Sigmoid colon (tissue), 7 donors: Measurements from ENCODE around the gene RIMBP2. TPM values are rescaled to one million over a fixed set of nuclear protein-coding genes. Genes with fewer than 3 reads are reported as not detected.

Experiments
- DNase-seq: peaks from one replicate; pipeline ENCODE4 v3.0.0-alpha.2; 2019
- H3K27ac ChIP-seq, 4 donors: fragments of 200-600 bp; sonication (generic); one replicate each; pipeline ENCODE4 v1.5.1; 2016 to 2019; ENCODE audit warnings: mild to moderate bottlenecking in 1 of 4
- H3K27me3 ChIP-seq, 3 donors: fragments of 200-600 bp; sonication (generic); one replicate each; pipeline ENCODE4 v1.5.1; 2019; ENCODE audit warnings: mild to moderate bottlenecking in 1 of 3
- H3K36me3 ChIP-seq, 4 donors: fragments of 200-600 bp; sonication (generic); one replicate each; pipeline ENCODE4 v1.5.1; 2016 to 2019
- H3K4me1 ChIP-seq, 4 donors: fragments of 200-600 bp; sonication (generic); one replicate each; pipeline ENCODE4 v1.5.1; 2017 to 2019
- H3K4me3 ChIP-seq, 4 donors: fragments of 200-600 bp; sonication (generic); one replicate each; pipeline ENCODE4 v1.5.1; 2017 to 2019; ENCODE audit warnings: mild to moderate bottlenecking in 2 of 4, moderate library complexity in 1 of 4
- H3K9me3 ChIP-seq, 4 donors: fragments of 200-600 bp in 3 of 4; sonication (generic) in 3 of 4; one replicate each; pipeline versions ENCODE4 v1.5.1 to v1.6.1; 2013 to 2019
- CTCF ChIP-seq, 4 experiments: fragments of 450-650 bp in 3 of 4; fragments of 200-600 bp in 1 of 4; IDR thresholded peaks; one replicate each; pipeline ENCODE4 v1.5.1; 2016 to 2019; ENCODE audit warnings: antibody characterized with exemption in 4 of 4, mild to moderate bottlenecking in 3 of 4, moderate library complexity in 2 of 4
- EP300 ChIP-seq, 4 donors: sonication (generic); formaldehyde crosslinking; IDR thresholded peaks; one replicate each; pipeline ENCODE4 v1.6.1; 2017; ENCODE audit warnings: antibody characterized with exemption in 4 of 4
- POLR2A ChIP-seq, 2 donors: fragments of 450-650 bp; IDR thresholded peaks; one replicate each; pipeline ENCODE4 v1.6.1; 2016; ENCODE audit warnings: antibody characterized with exemption in 2 of 2, mild to moderate bottlenecking in 2 of 2, moderate library complexity in 2 of 2
- POLR2AphosphoS5 ChIP-seq, 4 donors: sonication (generic); formaldehyde crosslinking; IDR thresholded peaks; one replicate each; pipeline ENCODE4 v1.6.1; 2017; ENCODE audit warnings: antibody characterized with exemption in 4 of 4
- WGBS, 2 donors: extraction: QIAGEN DNeasy Blood & Tissue Kit; methylation state at CpG; one replicate each; pipeline ENCODE4 v1.1.7; 2013; 5-methylcytosine and 5-hydroxymethylcytosine counted together
- intact Hi-C: fragments of 100-400 bp; cut with DNase I; formaldehyde crosslinking; loops from one replicate; pipeline ENCODE4 v1.15.1; 2023
- polyA plus RNA-seq, 3 donors: library from polyadenylated mRNA; stranded (reverse); fragments of 200-250 nt; gene quantifications; one replicate each; pipeline ENCODE4 v1.2.3, GENCODE V29; 2013
- total RNA-seq, 4 donors: library from RNA; depleted of rRNA; stranded (reverse); fragments of >200 nt; gene quantifications; one replicate each; pipeline ENCODE4 v1.1.0, GENCODE V29; 2016
- donor health status: healthy with polysubstance abuse.
- donor health status: Bipolar disorder and iron deficiency.
- donor health status: healthy.

RIMBP2 gene
- total and polyA plus RNA-seq, 7 donors, result under 0.01 to 5.5 (median 1.4) TPM

- WGBS, 2 donors, result 81 to 87% methylated on average over 10 of the region's 10 CpGs
- Histone ChIP-seq H3K27me3 (no peaks in the 10 kb centered on the region), H3K27ac (no peak overlapping the region), H3K4me3 (no peak overlapping the region), H3K4me1 (no peaks in the 10 kb centered on the region), H3K9me3 (no peaks in the 10 kb centered on the region), H3K36me3 (no peaks in the 10 kb centered on the region)
- intact Hi-C loops, result no loop called here
- TF ChIP-seq CTCF (IDR thresholded peaks at IDR 0.05), result no peak
- no peak for TF ChIP-seq EP300 (IDR thresholded peaks at IDR 0.05)
- no peak for TF ChIP-seq POLR2AphosphoS5 (IDR thresholded peaks at IDR 0.05)
- TF ChIP-seq POLR2A (IDR thresholded peaks at IDR 0.05), result no peak
- DNase-seq, result no peak
These were observed 263.6 kb downstream of the RIMBP2 start for GRCh38 chr12:130452546-130452945.

DNA sequence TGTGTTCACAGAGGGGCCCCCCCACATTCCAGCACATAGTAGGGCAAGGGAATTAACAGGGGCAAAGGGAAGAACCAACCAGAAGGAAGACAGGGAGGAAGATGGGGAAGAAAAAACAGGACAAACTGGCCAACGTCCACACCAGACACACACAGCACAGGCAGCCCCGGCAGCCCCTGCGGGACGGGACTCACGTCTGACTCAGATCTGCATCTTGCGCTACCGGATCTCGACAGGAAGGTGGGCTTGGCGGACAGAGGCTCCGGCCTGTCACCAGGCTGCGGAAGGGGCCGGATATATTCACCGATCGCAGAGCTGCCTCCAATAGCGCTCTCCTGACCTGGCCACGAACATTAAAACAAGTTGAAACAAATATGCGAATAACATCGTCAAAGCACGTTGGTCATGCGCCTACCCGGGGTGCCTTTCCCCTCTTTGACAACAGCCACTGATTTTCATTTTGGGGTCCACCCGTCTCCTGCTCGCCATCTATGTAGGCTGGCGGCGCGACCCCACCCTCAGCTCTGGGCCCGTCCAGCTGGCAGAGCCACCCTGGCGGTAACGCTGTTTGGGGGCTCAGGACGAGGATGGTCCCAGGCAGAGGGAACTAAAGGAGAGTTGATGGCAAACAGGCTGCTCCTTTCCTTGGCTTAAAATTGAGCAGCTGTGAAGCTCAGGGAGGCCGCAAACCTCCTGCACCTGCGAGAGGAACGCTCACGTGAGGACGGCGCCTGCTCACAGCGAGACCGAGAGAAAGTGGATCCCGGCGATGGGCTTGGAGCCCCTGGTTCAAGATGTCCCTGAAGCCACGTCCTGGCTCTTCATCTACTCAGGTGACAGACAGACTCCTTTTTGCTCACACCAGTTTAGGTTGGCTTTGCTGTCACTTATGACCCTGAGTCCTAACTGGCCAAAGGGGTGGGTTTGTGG is 264.8 kb downstream of the RIMBP2 start:
- no peak for DNase-seq
- Histone ChIP-seq H3K4me1 (no peaks in the 10 kb centered on the region), H3K27me3 (no peaks in the 10 kb centered on the region), H3K9me3 (no peaks in the 10 kb centered on the region), H3K27ac (no peak overlapping the region), H3K36me3 (no peaks in the 10 kb centered on the region), H3K4me3 (no peak overlapping the region)
- TF ChIP-seq POLR2AphosphoS5 (IDR thresholded peaks at IDR 0.05) (no peak), EP300 (IDR thresholded peaks at IDR 0.05) (no peak), CTCF (IDR thresholded peaks at IDR 0.05) (no peak), POLR2A (IDR thresholded peaks at IDR 0.05) (no peak)
- intact Hi-C loops, result no loop called here
- WGBS, 2 donors, result 88 to 92% methylated on average over 41 of the region's 41 CpGs

DNA sequence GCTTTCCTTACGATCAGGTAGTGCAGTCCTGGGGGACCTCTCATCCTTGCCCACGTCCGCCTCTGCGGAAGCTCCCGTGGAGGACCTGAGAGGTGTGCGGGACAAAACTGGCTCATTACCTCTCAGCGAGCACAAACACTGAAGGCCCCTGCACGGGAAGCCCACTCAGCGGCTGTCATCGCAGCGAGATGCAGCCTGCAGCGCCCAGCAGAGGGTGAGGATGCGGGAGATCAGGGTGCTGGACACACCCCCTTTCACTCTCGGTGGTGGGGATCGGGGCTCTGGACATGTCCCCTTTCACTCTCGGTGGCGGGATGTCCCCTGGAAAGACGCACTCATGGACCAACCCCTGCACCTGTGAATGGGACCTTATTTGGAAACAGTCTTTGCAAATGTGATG is 266.8 kb downstream of the RIMBP2 start:
- intact Hi-C loops, result no loop called here
- DNase-seq, result no peak
- WGBS, 2 donors, result 82 to 92% methylated on average over 18 of the region's 18 CpGs
- TF ChIP-seq POLR2A (IDR thresholded peaks at IDR 0.05) (no peak), CTCF (IDR thresholded peaks at IDR 0.05) (no peak), POLR2AphosphoS5 (IDR thresholded peaks at IDR 0.05) (no peak), EP300 (IDR thresholded peaks at IDR 0.05) (no peak)
- H3K4me1 ChIP-seq, result no peaks in the 10 kb centered on the region
- no peaks in the 10 kb centered on the region for H3K27me3 ChIP-seq
- H3K27ac ChIP-seq, result no peak overlapping the region
- H3K36me3 ChIP-seq, result no peaks in the 10 kb centered on the region
- H3K4me3 ChIP-seq, result no peak overlapping the region
- no peaks in the 10 kb centered on the region for H3K9me3 ChIP-seq

DNA sequence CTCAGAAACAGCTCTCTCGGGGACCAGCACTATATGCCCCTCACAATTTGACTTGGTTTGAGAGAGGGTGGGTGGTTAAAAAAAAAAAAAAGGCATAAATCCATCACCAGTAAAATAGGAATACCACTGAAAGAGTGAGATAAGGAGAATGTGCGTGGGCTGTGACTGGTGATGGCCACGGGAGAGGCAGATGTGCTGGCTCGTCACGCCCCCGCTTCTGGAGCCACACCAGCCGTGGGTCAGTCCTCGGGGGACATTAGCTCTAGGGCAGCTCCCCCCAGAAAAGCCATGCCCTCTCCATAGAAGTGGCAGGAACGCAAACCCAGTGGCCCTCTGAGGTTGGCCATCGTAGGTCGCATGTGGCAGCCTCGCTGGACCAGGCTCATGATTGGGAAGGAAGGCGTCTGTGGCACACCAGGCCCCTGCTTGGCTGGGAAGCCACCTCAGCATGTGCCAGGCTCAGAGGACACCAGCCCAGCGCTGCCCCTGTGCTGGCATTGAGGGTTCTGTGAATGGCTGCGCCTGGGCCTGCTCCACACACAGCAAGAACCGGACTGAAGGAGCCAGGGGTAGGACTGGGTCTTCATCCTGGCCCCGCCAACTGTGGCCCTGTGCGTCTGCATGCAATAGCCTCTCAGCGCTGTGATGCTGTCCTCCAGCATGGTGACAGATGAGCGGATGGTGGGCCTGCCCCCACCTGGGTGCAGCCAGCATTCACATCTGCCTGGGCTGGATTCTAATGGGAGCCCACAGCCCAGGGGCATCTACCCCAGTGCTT is 267.9 kb downstream of the RIMBP2 start:
- 88 to 93% methylated on average over 20 of the region's 20 CpGs for WGBS, 2 donors
- DNase-seq, result no peak
- H3K4me3 ChIP-seq, result no peak overlapping the region
- H3K27me3 ChIP-seq, result no peaks in the 10 kb centered on the region
- no peak overlapping the region for H3K27ac ChIP-seq
- H3K4me1 ChIP-seq, result no peaks in the 10 kb centered on the region
- no peak for TF ChIP-seq POLR2A (IDR thresholded peaks at IDR 0.05)
- no peak for TF ChIP-seq EP300 (IDR thresholded peaks at IDR 0.05)
- no peak for TF ChIP-seq CTCF (IDR thresholded peaks at IDR 0.05)
- no peak for TF ChIP-seq POLR2AphosphoS5 (IDR thresholded peaks at IDR 0.05)
- H3K36me3 ChIP-seq, result no peaks in the 10 kb centered on the region
- intact Hi-C loops, result no loop called here
- H3K9me3 ChIP-seq, result no peaks in the 10 kb centered on the region
